IMR-90 (cell line): ENCODE data around the gene MAGED2. TPM values are rescaled to one million over a fixed set of nuclear protein-coding genes. Genes with fewer than 3 reads are reported as not detected.

Experiments used
- ATAC-seq: fragments of 200-7000 bp; cut with Tn5 transposase; 2 replicates; pipeline ENCODE4 v1.9.1; 2020; ENCODE audit warnings: low read depth, mild to moderate bottlenecking, moderate library complexity
- BruUV-seq: library from RNA; stranded (reverse); fragments of 400-500 nt; replicated peaks from 2 replicates; lab custom pipeline; 2021; lab: Mats Ljungman, UMichigan
- CTCF ChIA-PET: fragments of 300-600 bp; formaldehyde crosslinking; extraction: SDS; loops from one replicate; lab custom pipeline; 2021; ENCODE audit warnings: antibody characterized with exemption; lab: Yijun Ruan, JAX
- POLR2A ChIA-PET: fragments of 300-600 bp; sonication (Branson Sonifier 250); formaldehyde crosslinking; loops from one replicate; lab custom pipeline; 2022; ENCODE audit warnings: antibody characterized with exemption; ENCODE audit not compliant: unreplicated experiment; lab: Charles Lee
- DNase-seq: peaks from one replicate; pipeline ENCODE4 v3.0.0; 2013
- H2AFZ ChIP-seq: replicated peaks from 2 replicates; pipeline ENCODE3; 2013; ENCODE audit warnings: low read length, mild to moderate bottlenecking; ENCODE audit not compliant: poor library complexity
- H2AK5ac ChIP-seq: 2 replicates; pipeline ENCODE4 v1.6.1; 2013; ENCODE audit warnings: low read depth, low read length, inconsistent platforms
- H2AK9ac ChIP-seq: replicated peaks from 2 replicates; pipeline ENCODE3; 2013; ENCODE audit warnings: mild to moderate bottlenecking, low read depth, low read length, moderate library complexity; ENCODE audit not compliant: poor library complexity
- H2BK120ac ChIP-seq: 2 replicates; pipeline ENCODE4 v1.6.1; 2013; ENCODE audit warnings: low read depth, low read length, inconsistent platforms
- H2BK15ac ChIP-seq: 3 replicates; pipeline ENCODE4 v1.6.1; 2013; ENCODE audit warnings: low read depth, low read length, inconsistent platforms
- H2BK20ac ChIP-seq: 2 replicates; pipeline ENCODE4 v1.6.1; 2013; ENCODE audit warnings: low read depth, mild to moderate bottlenecking, inconsistent platforms, low read length, moderate library complexity
- H2BK5ac ChIP-seq: 2 replicates; pipeline ENCODE4 v1.6.1; 2013; ENCODE audit warnings: mild to moderate bottlenecking, low read depth, low read length, inconsistent platforms; ENCODE audit not compliant: poor library complexity, severe bottlenecking
- H3K14ac ChIP-seq: replicated peaks from 2 replicates; pipeline ENCODE4 v1.6.1; 2013; ENCODE audit warnings: low read depth, low read length, inconsistent platforms
- H3K18ac ChIP-seq: 2 replicates; pipeline ENCODE4 v1.6.1; 2013; ENCODE audit warnings: low read depth, low read length, control low read depth
- H3K23ac ChIP-seq: 2 replicates; pipeline ENCODE4 v1.6.1; 2013; ENCODE audit warnings: low read depth, low read length, inconsistent platforms
- H3K27ac ChIP-seq: 2 replicates; pipeline ENCODE4 v1.5.1; 2013; ENCODE audit warnings: mild to moderate bottlenecking, control low read depth, low read length; ENCODE audit not compliant: insufficient read depth
- H3K27me3 ChIP-seq: 2 replicates; pipeline ENCODE4 v1.6.1; 2013; ENCODE audit warnings: low read length; ENCODE audit not compliant: control insufficient read depth, insufficient read depth
- H3K36me3 ChIP-seq: 2 replicates; pipeline ENCODE4 v1.6.1; 2013; ENCODE audit warnings: low read length, mixed read lengths; ENCODE audit not compliant: control insufficient read depth, insufficient read depth
- H3K4ac ChIP-seq: 2 replicates; pipeline ENCODE4 v1.6.1; 2013; ENCODE audit warnings: low read depth, low read length, inconsistent platforms
- H3K4me1 ChIP-seq: 2 replicates; pipeline ENCODE4 v1.6.1; 2013; ENCODE audit warnings: low read length, mixed read lengths; ENCODE audit not compliant: control insufficient read depth, insufficient read depth
- H3K4me2 ChIP-seq: 2 replicates; pipeline ENCODE4 v1.6.1; 2013; ENCODE audit warnings: low read depth, mild to moderate bottlenecking, control low read depth, low read length, moderate library complexity
- H3K4me3 ChIP-seq: 2 replicates; pipeline ENCODE4 v1.5.1; 2013; ENCODE audit warnings: low read depth, mild to moderate bottlenecking, control low read depth, low read length, moderate library complexity; ENCODE audit not compliant: insufficient read depth
- H3K56ac ChIP-seq: 2 replicates; pipeline ENCODE4 v1.6.1; 2013; ENCODE audit warnings: low read length, inconsistent platforms; ENCODE audit not compliant: insufficient read depth; ENCODE audit errors: extremely low read depth
- H3K79me1 ChIP-seq, 2 experiments: 2 replicates each; pipeline ENCODE4 v1.6.1; 2013; ENCODE audit warnings: low read length in 2 of 2, inconsistent platforms in 1 of 2, low read depth in 1 of 2
- H3K9ac ChIP-seq: 2 replicates; pipeline ENCODE4 v1.6.1; 2013; ENCODE audit warnings: low read depth, low read length, control low read depth
- H3K9me1 ChIP-seq: 2 replicates; pipeline ENCODE4 v1.6.1; 2013; ENCODE audit warnings: low read length, inconsistent platforms; ENCODE audit not compliant: insufficient read depth
- H3K9me3 ChIP-seq: 2 replicates; pipeline ENCODE4 v1.6.1; 2013; ENCODE audit warnings: low read length; ENCODE audit not compliant: control insufficient read depth, insufficient read depth
- H4K20me1 ChIP-seq: 2 replicates; pipeline ENCODE4 v1.6.1; 2013; ENCODE audit warnings: low read length, inconsistent platforms; ENCODE audit not compliant: insufficient read depth
- H4K5ac ChIP-seq: 2 replicates; pipeline ENCODE4 v1.6.1; 2013; ENCODE audit warnings: mild to moderate bottlenecking, low read depth, low read length, control low read depth
- H4K8ac ChIP-seq, 2 experiments: 2 replicates each; pipeline ENCODE4 v1.6.1; 2013; ENCODE audit warnings: low read depth in 2 of 2, low read length in 2 of 2, control low read depth in 1 of 2, inconsistent platforms in 1 of 2
- H4K91ac ChIP-seq: 2 replicates; pipeline ENCODE4 v1.6.1; 2013; ENCODE audit warnings: low read depth, low read length, inconsistent platforms; ENCODE audit not compliant: insufficient read depth
- BHLHE40 ChIP-seq: fragments of 150-350 bp; IDR thresholded peaks from 2 replicates; pipeline ENCODE4 v1.6.1; 2016; ENCODE audit warnings: mild to moderate bottlenecking, low read depth, low read length
- CHD1 ChIP-seq: IDR thresholded peaks from 2 replicates; pipeline ENCODE4 v1.6.1; 2012; ENCODE audit warnings: low read depth, low read length, improper control_type of control experiment
- CTCF ChIP-seq: conservative IDR thresholded peaks from 2 replicates; pipeline ENCODE4 v1.5.1; 2012; ENCODE audit warnings: mild to moderate bottlenecking, low read depth, low read length, improper control_type of control experiment
- FOS ChIP-seq: fragments of 150-350 bp; IDR thresholded peaks from 2 replicates; pipeline ENCODE4 v1.6.1; 2016; ENCODE audit warnings: low read depth, low read length
- MAZ ChIP-seq: IDR thresholded peaks from 2 replicates; pipeline ENCODE4 v1.6.1; 2012; ENCODE audit warnings: low read depth, mild to moderate bottlenecking, low read length, improper control_type of control experiment, moderate library complexity, borderline replicate concordance
- MXI1 ChIP-seq: IDR thresholded peaks from 2 replicates; pipeline ENCODE4 v1.6.1; 2012; ENCODE audit warnings: low read depth, mild to moderate bottlenecking, low read length, moderate library complexity, borderline replicate concordance
- NFE2L2 ChIP-seq: fragments of 150-350 bp; IDR thresholded peaks from 2 replicates; pipeline ENCODE4 v1.6.1; 2016; ENCODE audit warnings: low read depth, mild to moderate bottlenecking, low read length
- RCOR1 ChIP-seq: IDR thresholded peaks from 2 replicates; pipeline ENCODE4 v1.6.1; 2012; ENCODE audit warnings: mild to moderate bottlenecking, low read length, improper control_type of control experiment; ENCODE audit not compliant: insufficient replicate concordance
- RFX5 ChIP-seq: IDR thresholded peaks from 2 replicates; pipeline ENCODE4 v1.8.0; 2012; ENCODE audit warnings: low read depth, mild to moderate bottlenecking, low read length, moderate library complexity
- SMC3 ChIP-seq: fragments of 150-350 bp; IDR thresholded peaks from 2 replicates; pipeline ENCODE4 v1.6.1; 2016; ENCODE audit warnings: low read depth, mild to moderate bottlenecking, antibody characterized with exemption, low read length, moderate library complexity
- WGBS, 2 experiments: methylation state at CpG; one replicate each; pipeline versions ENCODE4 v1.1.5 to v1.1.7; 2013; ENCODE audit warnings: missing lambda C conversion rate in 2 of 2; ENCODE audit not compliant: insufficient read length in 1 of 2; ENCODE audit errors: extremely low coverage in 2 of 2; 5-methylcytosine and 5-hydroxymethylcytosine counted together
- dilution Hi-C: fragments of 300-500 bp; cut with HindIII; formaldehyde crosslinking; loops from one replicate; pipeline ENCODE4 v1.14.3; 2018; ENCODE audit warnings: low sequenced_read_pairs; ENCODE audit not compliant: unreplicated experiment
- in situ Hi-C: fragments of 300-500 bp; cut with MboI; formaldehyde crosslinking; loops from 3 replicates; pipeline ENCODE4 v1.14.3; 2019; ENCODE audit warnings: low sequenced_read_pairs, inconsistent platforms, mixed read lengths
- intact Hi-C: fragments of 100-400 bp; cut with micrococcal nuclease; formaldehyde crosslinking; loops from 2 replicates; pipeline ENCODE4 v1.10.0; 2022
- polyA plus RNA-seq, 3 experiments: library from polyadenylated mRNA; depleted of rRNA; stranded (reverse); fragments of >200 nt; gene quantifications; 2 replicates each; pipeline ENCODE4 v1.2.3, GENCODE V29; 2012; ENCODE audit warnings: low replicate concordance in 1 of 3
- total RNA-seq: library from RNA; depleted of rRNA; stranded (reverse); fragments of >200 nt; gene quantifications from 2 replicates; pipeline ENCODE4 v1.2.3, GENCODE V29; 2012
- TF ChIP-seq, protein P1 (sequence below): fragments of 150-350 bp; IDR thresholded peaks from 2 replicates; pipeline ENCODE4 v1.6.1; 2017; ENCODE audit warnings: mild to moderate bottlenecking, antibody characterized with exemption, low read length, low read depth

The MAGED2 gene
- total and polyA plus RNA-seq, 2 of the 4 experiments (the other 2 are of a cell fraction): 301 to 341 TPM

DNA sequence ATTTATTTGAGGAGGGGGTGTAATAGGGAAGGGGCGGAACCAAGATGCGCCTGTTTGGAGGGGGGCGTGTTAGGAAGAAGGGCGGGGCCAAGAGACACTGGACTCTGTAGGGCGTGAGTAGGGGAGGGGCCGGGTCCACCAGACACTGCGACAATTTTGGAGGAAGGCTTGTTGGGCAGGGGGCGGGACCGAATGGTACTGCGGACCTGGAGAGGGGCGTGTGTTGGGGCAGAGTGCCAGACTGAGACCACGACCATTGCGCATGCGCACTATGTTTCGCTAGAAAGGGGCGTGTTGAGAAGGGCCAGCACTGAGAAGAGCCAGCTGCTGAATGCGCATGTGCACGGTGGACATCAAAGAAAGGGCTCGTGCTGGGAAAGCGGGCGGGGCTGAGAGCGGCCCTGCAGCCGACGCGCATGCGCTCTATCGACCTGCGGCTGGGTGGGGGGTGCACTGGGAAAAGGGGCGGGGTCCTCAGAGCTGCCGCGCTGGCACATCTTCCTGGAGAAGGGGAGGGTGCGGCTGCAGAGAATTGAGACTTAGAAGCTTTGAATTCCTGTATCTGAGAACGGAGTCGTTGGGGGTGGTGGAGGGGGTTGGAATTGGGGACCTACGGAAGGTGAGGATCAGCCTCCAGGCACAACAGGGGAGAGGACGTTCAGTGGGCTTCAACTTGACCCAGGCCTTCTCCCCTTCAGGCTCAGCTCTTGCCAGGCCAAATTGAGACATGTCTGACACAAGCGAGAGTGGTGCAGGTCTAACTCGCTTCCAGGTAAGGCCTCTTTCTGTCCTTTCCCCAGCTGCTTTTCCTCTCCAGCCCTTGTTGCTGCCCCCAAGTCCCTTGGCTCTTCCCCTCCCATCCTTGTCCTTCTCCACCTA, 1.3 kb downstream of the MAGED2 start:
- Histone ChIP-seq H2BK20ac (peak overlapping the region; percentile 16; the same call in 1 of the 2 replicates), H3K27me3 (peaks cover 8% of the 10 kb centered on the region; the same call in 1 of the 2 replicates), H3K4me3 (peak overlapping the region; percentile 84), H3K9ac (peak overlapping the region; percentile 98), H2BK15ac (no peak overlapping the region), H2AK5ac (peak overlapping the region; percentile 81), H3K14ac (peak overlapping the region; percentile 99), H3K18ac (peak overlapping the region; percentile 66), H2BK5ac (peak overlapping the region; percentile 64), H4K5ac (peak overlapping the region; percentile 97), H3K4me2 (peak overlapping the region; percentile 78), H3K56ac (peak overlapping the region; percentile 84), H3K27ac (peak overlapping the region; percentile 90), H3K23ac (peak overlapping the region; percentile 50), H3K9me3 (no peaks in the 10 kb centered on the region), H2AFZ (peak overlapping the region; percentile 93), H2BK120ac (peak overlapping the region; percentile 47; the same call in 1 of the 2 replicates), H4K20me1 (peaks cover 18% of the 10 kb centered on the region; the same call in 1 of the 2 replicates), H3K36me3 (peaks cover 35% of the 10 kb centered on the region), H3K79me1 (peaks cover 8 to 30% of the 10 kb centered on the region in 2 experiments; a peak in 3 of 4 replicates), H3K9me1 (peaks cover 3% of the 10 kb centered on the region; the same call in 1 of the 2 replicates), H4K8ac (peak overlapping the region; percentile 80 to 86; a peak in 3 of 4 replicates), H3K4me1 (peaks cover 7% of the 10 kb centered on the region; the same call in 1 of the 2 replicates), H2AK9ac (peak overlapping the region; percentile 95), H4K91ac (peak overlapping the region; percentile 96), H3K4ac (peak overlapping the region; percentile 97)
- ChIA-PET CTCF (interaction anchor here (0.6 to 1.1 kb wide), 2 partner anchors 169 to 292 kb away, joined by 4 read pairs; no protein-coding TSS in a partner anchor), POLR2A (interaction anchor here (0.6 to 1.5 kb wide), 2 partner anchors 113 to 169 kb away, joined by 6 to 9 read pairs; no protein-coding TSS in a partner anchor)
- peak; percentile 96 for DNase-seq
- no TSS peak for BruUV-seq
- intact Hi-C loops (loop anchor here (1.0 to 10.0 kb wide), 3 partner anchors 191 to 564 kb away; partner anchors contain the start of gene APEX2), in situ Hi-C loops (no loop called here), dilution Hi-C loops (no loop called here)
- TF ChIP-seq MAZ (peak; percentile 96; the same call in 1 of the 2 replicates), CTCF (no peak), CHD1 (no peak), SMC3 (no peak), FOS (no peak), NFE2L2 (no peak), BHLHE40 (peak; percentile 98), RCOR1 (no peak), RFX5 (no peak), MXI1 (peak; percentile 45; the same call in 1 of the 2 replicates)
- TF ChIP-seq, protein P1, sequence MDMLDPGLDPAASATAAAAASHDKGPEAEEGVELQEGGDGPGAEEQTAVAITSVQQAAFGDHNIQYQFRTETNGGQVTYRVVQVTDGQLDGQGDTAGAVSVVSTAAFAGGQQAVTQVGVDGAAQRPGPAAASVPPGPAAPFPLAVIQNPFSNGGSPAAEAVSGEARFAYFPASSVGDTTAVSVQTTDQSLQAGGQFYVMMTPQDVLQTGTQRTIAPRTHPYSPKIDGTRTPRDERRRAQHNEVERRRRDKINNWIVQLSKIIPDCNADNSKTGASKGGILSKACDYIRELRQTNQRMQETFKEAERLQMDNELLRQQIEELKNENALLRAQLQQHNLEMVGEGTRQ: peak; percentile 53; the same call in 1 of the 2 replicates
- WGBS, 2 experiments: 34% methylated on average over 13 of the region's 38 CpGs; no CpG with 5 or more reads in 1 of the 2 experiments
- peak; percentile 92 for ATAC-seq
